GM21723 (cell line): Measurements from ENCODE around the gene RASA3.

ENCODE experiments used
- ATAC-seq: cut with Tn5 transposase; IDR thresholded peaks from one replicate; pipeline ENCODE4 v1.9.1; 2021; ENCODE audit warnings: mild to moderate bottlenecking, moderate library complexity; ENCODE audit not compliant: unreplicated experiment

RASA3 gene

DNA sequence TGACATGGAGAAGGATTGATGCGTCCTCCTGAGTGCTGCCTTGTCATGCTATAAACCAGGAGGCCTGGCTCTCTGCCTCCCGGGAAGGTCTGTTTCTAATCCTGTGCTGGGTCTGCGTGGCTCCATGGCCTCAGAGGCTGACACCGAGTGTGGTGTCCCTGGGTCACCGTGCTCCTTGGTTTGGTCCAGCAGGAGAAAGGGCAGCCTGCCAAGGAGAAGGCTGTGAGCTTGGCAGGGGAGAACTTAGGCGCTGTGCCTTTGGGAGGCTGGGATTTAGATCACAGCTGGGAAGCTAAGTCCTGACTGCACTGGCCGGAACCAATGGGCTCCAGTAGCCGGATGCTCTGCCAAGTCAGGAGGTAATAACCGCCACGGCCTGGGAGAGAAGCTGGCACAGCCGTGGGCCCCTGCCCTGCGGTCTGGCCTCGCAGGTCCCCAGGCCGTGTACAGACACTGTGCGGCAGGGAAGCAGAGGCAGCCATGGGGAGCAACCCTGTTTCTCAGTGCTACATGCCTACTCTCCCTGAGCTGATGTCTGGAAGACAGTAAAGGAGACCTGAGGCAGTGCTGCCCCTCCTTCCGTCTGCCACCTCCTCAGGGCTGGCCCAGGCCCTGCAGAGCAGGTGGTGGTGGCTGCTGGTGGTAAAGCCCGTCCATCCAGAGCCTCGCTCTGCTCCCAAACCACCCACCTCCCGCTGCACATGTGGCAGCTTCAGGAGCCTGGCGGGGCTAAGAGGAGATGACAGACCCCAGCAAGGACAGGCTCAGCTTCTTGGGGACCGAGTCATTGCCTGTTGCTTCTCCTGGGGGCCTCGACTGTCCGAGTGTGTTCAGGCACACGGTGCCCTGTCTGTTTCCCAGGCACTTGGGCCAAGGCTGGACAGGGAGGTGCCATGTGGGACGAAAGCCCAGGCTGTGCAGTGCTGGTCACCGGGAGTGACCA lies 203.5 kb downstream of the RASA3 start:
- no peak for ATAC-seq
